ENCODE data around the gene ITIH4. TPM values are rescaled to one million over a fixed set of nuclear protein-coding genes. Genes with fewer than 3 reads are reported as not detected.

The ITIH4 gene
- total RNA-seq, 4 donors from 2014 or later: 3.9 to 8.6 (median 7.5) TPM

- no peak overlapping the region for H3K27ac ChIP-seq
- H3K4me3 ChIP-seq (replicated peaks in 1 of 3): no peak overlapping the region
- intact Hi-C loops (cut with DNase I): no loop called here
- DNase-seq: no peak
- 45 to 56% methylated on average over 7 of the region's 7 CpGs for WGBS, 2 donors
- TF ChIP-seq, protein P1, sequence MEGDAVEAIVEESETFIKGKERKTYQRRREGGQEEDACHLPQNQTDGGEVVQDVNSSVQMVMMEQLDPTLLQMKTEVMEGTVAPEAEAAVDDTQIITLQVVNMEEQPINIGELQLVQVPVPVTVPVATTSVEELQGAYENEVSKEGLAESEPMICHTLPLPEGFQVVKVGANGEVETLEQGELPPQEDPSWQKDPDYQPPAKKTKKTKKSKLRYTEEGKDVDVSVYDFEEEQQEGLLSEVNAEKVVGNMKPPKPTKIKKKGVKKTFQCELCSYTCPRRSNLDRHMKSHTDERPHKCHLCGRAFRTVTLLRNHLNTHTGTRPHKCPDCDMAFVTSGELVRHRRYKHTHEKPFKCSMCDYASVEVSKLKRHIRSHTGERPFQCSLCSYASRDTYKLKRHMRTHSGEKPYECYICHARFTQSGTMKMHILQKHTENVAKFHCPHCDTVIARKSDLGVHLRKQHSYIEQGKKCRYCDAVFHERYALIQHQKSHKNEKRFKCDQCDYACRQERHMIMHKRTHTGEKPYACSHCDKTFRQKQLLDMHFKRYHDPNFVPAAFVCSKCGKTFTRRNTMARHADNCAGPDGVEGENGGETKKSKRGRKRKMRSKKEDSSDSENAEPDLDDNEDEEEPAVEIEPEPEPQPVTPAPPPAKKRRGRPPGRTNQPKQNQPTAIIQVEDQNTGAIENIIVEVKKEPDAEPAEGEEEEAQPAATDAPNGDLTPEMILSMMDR (IDR thresholded peaks at IDR 0.05): no peak
- TF ChIP-seq POLR2A (IDR thresholded peaks at IDR 0.05): no peak
- no peaks in the 10 kb centered on the region for H3K4me1 ChIP-seq
- no peaks in the 10 kb centered on the region for H3K9me3 ChIP-seq
- H3K27me3 ChIP-seq: no peaks in the 10 kb centered on the region
- no peaks in the 10 kb centered on the region for H3K36me3 ChIP-seq
Observed at GRCh38 chr3:52809662-52810377, 20.7 kb downstream of the ITIH4 start.

DNA sequence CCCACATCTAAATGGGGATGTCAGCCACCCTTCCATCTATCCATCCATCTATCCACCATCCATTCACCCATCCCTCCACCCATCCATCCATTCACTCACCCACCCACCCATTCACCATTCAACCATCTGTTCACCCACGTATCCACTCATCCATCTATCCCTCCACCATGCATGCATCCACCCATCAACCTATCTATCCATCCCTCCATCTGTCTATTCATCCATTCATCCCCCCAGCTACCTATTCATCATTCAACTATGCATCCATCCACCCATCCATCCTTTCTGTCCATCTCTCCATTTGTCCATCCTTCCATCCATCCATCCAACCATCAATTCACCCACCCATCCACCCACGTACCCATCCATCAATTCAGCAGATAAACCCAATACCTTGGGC is 21.3 kb downstream of the ITIH4 start:
- Histone ChIP-seq H3K4me3 (replicated peaks in 1 of 3) (no peak overlapping the region), H3K36me3 (no peaks in the 10 kb centered on the region), H3K9me3 (no peaks in the 10 kb centered on the region), H3K27me3 (no peaks in the 10 kb centered on the region), H3K27ac (no peak overlapping the region), H3K4me1 (no peaks in the 10 kb centered on the region)
- 77 to 83% methylated on average over 2 of the region's 2 CpGs for WGBS, 2 donors
- intact Hi-C loops (cut with DNase I): no loop called here
- TF ChIP-seq POLR2A (IDR thresholded peaks at IDR 0.05): no peak
- TF ChIP-seq, protein P1 (IDR thresholded peaks at IDR 0.05): no peak
- no peak for DNase-seq

DNA sequence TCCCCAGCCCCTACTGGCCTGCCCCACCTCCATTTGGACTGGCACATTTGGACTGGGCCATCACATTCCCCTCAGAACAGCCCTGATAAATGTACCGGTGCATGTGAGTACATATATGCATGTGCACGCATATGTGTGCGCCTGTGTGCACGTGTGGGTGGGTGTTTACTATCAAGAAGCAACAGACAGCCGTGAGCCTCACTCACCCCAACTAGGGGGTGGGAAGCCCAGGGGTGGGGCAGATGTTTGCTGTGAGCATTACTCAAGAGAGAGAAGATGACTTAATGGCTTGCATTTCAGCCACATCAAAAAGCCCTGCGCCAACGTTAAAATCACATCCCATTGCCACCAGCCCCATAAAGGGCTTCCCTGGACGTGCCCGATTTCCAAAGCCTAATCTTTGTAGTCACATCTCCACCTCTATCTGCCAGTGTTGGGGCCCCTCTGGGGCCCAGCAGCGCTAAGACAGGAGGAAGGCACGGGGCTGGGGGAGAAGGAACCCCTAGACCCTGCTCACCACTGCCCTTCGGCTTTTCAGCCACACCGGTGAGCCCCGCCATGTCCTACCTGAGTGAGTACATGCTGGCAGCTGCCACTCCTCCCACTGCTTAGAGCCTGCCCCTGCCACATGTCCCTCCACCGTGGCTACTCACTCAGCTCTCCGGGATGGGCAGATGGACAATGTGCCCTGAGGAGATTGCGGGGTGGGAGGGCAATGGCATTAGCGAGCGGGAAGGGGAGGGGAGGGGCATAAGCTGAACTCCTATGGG is 25.0 kb downstream of the ITIH4 start:
- H3K9me3 ChIP-seq: no peaks in the 10 kb centered on the region
- H3K36me3 ChIP-seq: no peaks in the 10 kb centered on the region
- H3K27me3 ChIP-seq: no peaks in the 10 kb centered on the region
- H3K27ac ChIP-seq: no peak overlapping the region
- H3K4me3 ChIP-seq (replicated peaks in 1 of 3): no peak overlapping the region
- no peak for DNase-seq
- intact Hi-C loops (cut with DNase I): no loop called here
- WGBS, 2 donors: 82 to 83% methylated on average over 11 to 16 of the region's 19 CpGs
- no peak for TF ChIP-seq POLR2A (IDR thresholded peaks at IDR 0.05)
- TF ChIP-seq, protein P1 (IDR thresholded peaks at IDR 0.05): no peak
- no peaks in the 10 kb centered on the region for H3K4me1 ChIP-seq

GRCh38 chr3:52801839-52802238 is 28.6 kb downstream of the ITIH4 start:
- H3K27ac ChIP-seq: no peak overlapping the region
- 65 to 75% methylated on average over 5 of the region's 5 CpGs for WGBS, 2 donors
- H3K36me3 ChIP-seq: no peaks in the 10 kb centered on the region
- H3K4me3 ChIP-seq (replicated peaks in 1 of 3): no peak overlapping the region
- H3K27me3 ChIP-seq: no peaks in the 10 kb centered on the region
- no peak for TF ChIP-seq POLR2A (IDR thresholded peaks at IDR 0.05)
- TF ChIP-seq, protein P1 (IDR thresholded peaks at IDR 0.05): no peak
- H3K9me3 ChIP-seq: no peaks in the 10 kb centered on the region
- DNase-seq: no peak
- intact Hi-C loops (cut with DNase I): no loop called here
- no peaks in the 10 kb centered on the region for H3K4me1 ChIP-seq

- H3K27ac ChIP-seq: no peak overlapping the region
- no peak overlapping the region for H3K4me3 ChIP-seq (replicated peaks in 1 of 3)
- no peaks in the 10 kb centered on the region for H3K9me3 ChIP-seq
- H3K36me3 ChIP-seq: no peaks in the 10 kb centered on the region
- intact Hi-C loops (cut with DNase I): no loop called here
- no peaks in the 10 kb centered on the region for H3K27me3 ChIP-seq
- H3K4me1 ChIP-seq: no peaks in the 10 kb centered on the region
- WGBS, 2 donors: 79 to 81% methylated on average over 7 of the region's 7 CpGs
- DNase-seq: no peak
- TF ChIP-seq, protein P1 (IDR thresholded peaks at IDR 0.05): no peak
- no peak for TF ChIP-seq POLR2A (IDR thresholded peaks at IDR 0.05)
Observed at GRCh38 chr3:52800079-52800478, 30.4 kb downstream of the ITIH4 start.

Measured in thyroid gland (tissue), 4 donors.